HepG2 (cell line): ENCODE results near the gene NECTIN2. TPM values are rescaled to one million over a fixed set of nuclear protein-coding genes. Genes with fewer than 3 reads are reported as not detected.

Experiments used
- ISX ChIP-seq: sonication (generic); formaldehyde crosslinking; conservative IDR thresholded peaks from 2 replicates; pipeline ENCODE4 v1.5.0; 2020; ENCODE audit warnings: missing genetic modification reagents
- KMT2B ChIP-seq: IDR thresholded peaks from 2 replicates; pipeline ENCODE4 v1.6.1; 2016; ENCODE audit warnings: missing genetic modification reagents, missing compliant biosample characterization
- MEIS1 ChIP-seq: sonication (generic); formaldehyde crosslinking; IDR thresholded peaks from 2 replicates; pipeline ENCODE4 v1.9.0; 2021; ENCODE audit warnings: mild to moderate bottlenecking, missing genetic modification reagents, moderate library complexity, borderline replicate concordance
- NFKBIZ ChIP-seq: IDR thresholded peaks from 2 replicates; pipeline ENCODE4 v1.6.1; 2018; ENCODE audit warnings: missing genetic modification reagents, missing compliant biosample characterization
- NR2C2 ChIP-seq: sonication (generic); formaldehyde crosslinking; IDR thresholded peaks from 2 replicates; pipeline ENCODE4 v1.4.0; 2020; ENCODE audit warnings: missing genetic modification reagents, mild to moderate bottlenecking, moderate library complexity, borderline replicate concordance
- RFX1 ChIP-seq: fragments of 450-650 bp; IDR thresholded peaks from 2 replicates; pipeline ENCODE4 v1.6.1; 2017
- SALL2 ChIP-seq: sonication (generic); formaldehyde crosslinking; IDR thresholded peaks from 2 replicates; pipeline ENCODE4 v1.8.1; 2023; ENCODE audit warnings: mild to moderate bottlenecking, missing genetic modification reagents, inconsistent platforms
- SUZ12 ChIP-seq: fragments of 150-350 bp; IDR thresholded peaks from 2 replicates; pipeline ENCODE4 v1.6.1; 2014; ENCODE audit warnings: low read depth, low read length
- ZFP36L2 ChIP-seq: sonication (generic); formaldehyde crosslinking; IDR thresholded peaks from 2 replicates; pipeline ENCODE4 v1.4.0; 2020; ENCODE audit warnings: missing genetic modification reagents
- ZNF124 ChIP-seq: sonication (generic); formaldehyde crosslinking; IDR thresholded peaks from 2 replicates; pipeline ENCODE4 v1.4.0; 2020; ENCODE audit warnings: missing genetic modification reagents
- ZNF160 ChIP-seq: sonication (generic); formaldehyde crosslinking; IDR thresholded peaks from 2 replicates; pipeline ENCODE4 v1.8.0; 2022; ENCODE audit warnings: mild to moderate bottlenecking, inconsistent platforms, missing genetic modification reagents
- ZNF18 ChIP-seq: sonication (generic); formaldehyde crosslinking; IDR thresholded peaks from 2 replicates; pipeline ENCODE4 v1.8.0; 2022; ENCODE audit warnings: mild to moderate bottlenecking, missing genetic modification reagents; ENCODE audit not compliant: insufficient replicate concordance
- ZNF230 ChIP-seq: sonication (generic); formaldehyde crosslinking; IDR thresholded peaks from 2 replicates; pipeline ENCODE4 v1.4.0; 2020; ENCODE audit warnings: mild to moderate bottlenecking, missing genetic modification reagents
- ZNF232 ChIP-seq: sonication (generic); formaldehyde crosslinking; IDR thresholded peaks from 2 replicates; pipeline ENCODE4 v1.4.0; 2020; ENCODE audit warnings: missing genetic modification reagents, borderline replicate concordance
- ZNF234 ChIP-seq: sonication (generic); formaldehyde crosslinking; conservative IDR thresholded peaks from 2 replicates; pipeline ENCODE4 v1.5.1; 2020; ENCODE audit warnings: mild to moderate bottlenecking, missing genetic modification reagents
- ZNF414 ChIP-seq: sonication (generic); formaldehyde crosslinking; IDR thresholded peaks from 2 replicates; pipeline ENCODE4 v1.5.0; 2020; ENCODE audit warnings: missing genetic modification reagents
- ZNF484 ChIP-seq: sonication (generic); formaldehyde crosslinking; IDR thresholded peaks from 2 replicates; pipeline ENCODE4 v1.5.1; 2020; ENCODE audit warnings: mild to moderate bottlenecking, low read depth, missing genetic modification reagents, borderline replicate concordance
- ZNF510 ChIP-seq: sonication (generic); formaldehyde crosslinking; IDR thresholded peaks from 2 replicates; pipeline ENCODE4 v1.4.0; 2020; ENCODE audit warnings: low read depth, mild to moderate bottlenecking, missing genetic modification reagents
- ZNF558 ChIP-seq: sonication (generic); formaldehyde crosslinking; IDR thresholded peaks from 2 replicates; pipeline ENCODE4 v1.9.0; 2022; ENCODE audit warnings: mild to moderate bottlenecking, missing genetic modification reagents, borderline replicate concordance
- ZNF572 ChIP-seq: sonication (generic); formaldehyde crosslinking; IDR thresholded peaks from 2 replicates; pipeline ENCODE4 v1.5.1; 2020; ENCODE audit warnings: mild to moderate bottlenecking, missing genetic modification reagents
- ZNF607 ChIP-seq: sonication (generic); formaldehyde crosslinking; IDR thresholded peaks from 2 replicates; pipeline ENCODE4 v1.5.1; 2020; ENCODE audit warnings: missing genetic modification reagents, mild to moderate bottlenecking, borderline replicate concordance
- ZNF775 ChIP-seq: sonication (generic); formaldehyde crosslinking; IDR thresholded peaks from 2 replicates; pipeline ENCODE4 v1.4.0; 2020; ENCODE audit warnings: missing genetic modification reagents, mild to moderate bottlenecking, moderate library complexity, borderline replicate concordance
- ZSCAN30 ChIP-seq: sonication (generic); formaldehyde crosslinking; IDR thresholded peaks from 2 replicates; pipeline ENCODE4 v1.5.0; 2020; ENCODE audit warnings: mild to moderate bottlenecking, missing genetic modification reagents
- polyA plus RNA-seq, 8 experiments: library from polyadenylated mRNA; depleted of rRNA in 3 of 8; stranded (reverse) in 7 of 8; unstranded in 1 of 8; fragments of >200 nt; fragmentation: Illumina TruSeq in 4 of 8; extraction: Trizol in 4 of 8; gene quantifications; 2 replicates each; pipeline versions ENCODE4 v1.2.1 to v1.2.3, GENCODE V29; 2011 to 2016; ENCODE audit warnings: low read depth in 4 of 8, missing spikeins in 1 of 8, mixed read lengths in 1 of 8; ENCODE audit not compliant: insufficient read depth in 1 of 8
- total RNA-seq, 5 experiments: library from RNA; depleted of rRNA; stranded (reverse); fragments of >200 nt; fragmentation: Illumina TruSeq; extraction: Trizol; gene quantifications; 2 replicates each; pipeline ENCODE4 v1.2.3, GENCODE V29; 2016; ENCODE audit warnings: low read depth in 1 of 5
- TF ChIP-seq, protein P1 (sequence below): fragments of 450-650 bp; IDR thresholded peaks from 2 replicates; pipeline ENCODE4 v1.6.1; 2016
- TF ChIP-seq, protein P2 (sequence below): sonication (generic); formaldehyde crosslinking; IDR thresholded peaks from 2 replicates; pipeline ENCODE4 v1.5.0; 2020; ENCODE audit warnings: mild to moderate bottlenecking, missing genetic modification reagents, borderline replicate concordance

Gene NECTIN2
- total and polyA plus RNA-seq, 2 of the 13 experiments (the other 11 are each of a cell fraction or from before 2014, with no cell fraction given), result 75.4 to 114 TPM

DNA sequence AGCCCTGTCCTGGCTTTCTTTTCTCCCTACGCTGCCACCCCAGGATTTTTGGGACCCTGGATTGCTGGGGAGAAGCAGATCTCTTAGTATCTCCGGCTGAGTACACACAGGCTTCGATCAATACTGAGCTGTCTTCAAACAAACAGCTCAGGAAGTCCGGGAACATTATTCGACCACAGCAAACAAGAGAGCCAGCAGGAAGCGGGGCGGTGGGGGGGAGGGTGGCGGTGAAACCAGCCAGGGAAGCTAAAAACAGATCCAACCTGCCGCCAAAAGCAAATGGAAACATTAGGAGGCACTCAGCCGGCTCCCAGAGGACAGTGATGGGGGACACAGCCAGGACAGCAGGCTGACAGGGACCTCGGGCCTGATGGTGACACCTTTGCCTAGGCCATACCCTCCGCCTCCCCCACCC, 49.4 kb upstream of the NECTIN2 start (continued):
- no peak for TF ChIP-seq ZNF414 (CRISPR knock-in tag)
- no peak for TF ChIP-seq KMT2B (CRISPR knock-in tag)
- no peak for TF ChIP-seq ZNF232 (CRISPR knock-in tag)
- TF ChIP-seq ZNF558 (CRISPR knock-in tag), result no peak
- no peak; the same call in 1 of the 2 replicates for TF ChIP-seq ZNF230
- no peak for TF ChIP-seq ZNF510 (CRISPR knock-in tag)
- TF ChIP-seq ZNF484 (CRISPR knock-in tag), result no peak
- no peak for TF ChIP-seq ZNF18 (CRISPR knock-in tag)
- TF ChIP-seq ZNF234 (CRISPR knock-in tag), result no peak
- no peak for TF ChIP-seq NR2C2 (CRISPR knock-in tag)
- TF ChIP-seq ZNF572, result no peak
- TF ChIP-seq NFKBIZ, result no peak
- TF ChIP-seq SALL2 (CRISPR knock-in tag), result no peak
- no peak for TF ChIP-seq ZFP36L2 (CRISPR knock-in tag)
- no peak for TF ChIP-seq MEIS1 (CRISPR knock-in tag)
- TF ChIP-seq ZNF607 (CRISPR knock-in tag), result no peak
- 0 out of 2 replicates have a peak, but pooled peaks have one; percentile 10 for TF ChIP-seq ZSCAN30 (CRISPR knock-in tag)
- TF ChIP-seq ZNF160, result no peak
- no peak for TF ChIP-seq ZNF775 (CRISPR knock-in tag)
- TF ChIP-seq, protein P1, sequence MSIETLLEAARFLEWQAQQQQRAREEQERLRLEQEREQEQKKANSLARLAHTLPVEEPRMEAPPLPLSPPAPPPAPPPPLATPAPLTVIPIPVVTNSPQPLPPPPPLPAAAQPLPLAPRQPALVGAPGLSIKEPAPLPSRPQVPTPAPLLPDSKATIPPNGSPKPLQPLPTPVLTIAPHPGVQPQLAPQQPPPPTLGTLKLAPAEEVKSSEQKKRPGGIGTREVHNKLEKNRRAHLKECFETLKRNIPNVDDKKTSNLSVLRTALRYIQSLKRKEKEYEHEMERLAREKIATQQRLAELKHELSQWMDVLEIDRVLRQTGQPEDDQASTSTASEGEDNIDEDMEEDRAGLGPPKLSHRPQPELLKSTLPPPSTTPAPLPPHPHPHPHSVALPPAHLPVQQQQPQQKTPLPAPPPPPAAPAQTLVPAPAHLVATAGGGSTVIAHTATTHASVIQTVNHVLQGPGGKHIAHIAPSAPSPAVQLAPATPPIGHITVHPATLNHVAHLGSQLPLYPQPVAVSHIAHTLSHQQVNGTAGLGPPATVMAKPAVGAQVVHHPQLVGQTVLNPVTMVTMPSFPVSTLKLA, result no peak
- no peak for TF ChIP-seq RFX1
- TF ChIP-seq SUZ12, result no peak
- TF ChIP-seq, protein P2, sequence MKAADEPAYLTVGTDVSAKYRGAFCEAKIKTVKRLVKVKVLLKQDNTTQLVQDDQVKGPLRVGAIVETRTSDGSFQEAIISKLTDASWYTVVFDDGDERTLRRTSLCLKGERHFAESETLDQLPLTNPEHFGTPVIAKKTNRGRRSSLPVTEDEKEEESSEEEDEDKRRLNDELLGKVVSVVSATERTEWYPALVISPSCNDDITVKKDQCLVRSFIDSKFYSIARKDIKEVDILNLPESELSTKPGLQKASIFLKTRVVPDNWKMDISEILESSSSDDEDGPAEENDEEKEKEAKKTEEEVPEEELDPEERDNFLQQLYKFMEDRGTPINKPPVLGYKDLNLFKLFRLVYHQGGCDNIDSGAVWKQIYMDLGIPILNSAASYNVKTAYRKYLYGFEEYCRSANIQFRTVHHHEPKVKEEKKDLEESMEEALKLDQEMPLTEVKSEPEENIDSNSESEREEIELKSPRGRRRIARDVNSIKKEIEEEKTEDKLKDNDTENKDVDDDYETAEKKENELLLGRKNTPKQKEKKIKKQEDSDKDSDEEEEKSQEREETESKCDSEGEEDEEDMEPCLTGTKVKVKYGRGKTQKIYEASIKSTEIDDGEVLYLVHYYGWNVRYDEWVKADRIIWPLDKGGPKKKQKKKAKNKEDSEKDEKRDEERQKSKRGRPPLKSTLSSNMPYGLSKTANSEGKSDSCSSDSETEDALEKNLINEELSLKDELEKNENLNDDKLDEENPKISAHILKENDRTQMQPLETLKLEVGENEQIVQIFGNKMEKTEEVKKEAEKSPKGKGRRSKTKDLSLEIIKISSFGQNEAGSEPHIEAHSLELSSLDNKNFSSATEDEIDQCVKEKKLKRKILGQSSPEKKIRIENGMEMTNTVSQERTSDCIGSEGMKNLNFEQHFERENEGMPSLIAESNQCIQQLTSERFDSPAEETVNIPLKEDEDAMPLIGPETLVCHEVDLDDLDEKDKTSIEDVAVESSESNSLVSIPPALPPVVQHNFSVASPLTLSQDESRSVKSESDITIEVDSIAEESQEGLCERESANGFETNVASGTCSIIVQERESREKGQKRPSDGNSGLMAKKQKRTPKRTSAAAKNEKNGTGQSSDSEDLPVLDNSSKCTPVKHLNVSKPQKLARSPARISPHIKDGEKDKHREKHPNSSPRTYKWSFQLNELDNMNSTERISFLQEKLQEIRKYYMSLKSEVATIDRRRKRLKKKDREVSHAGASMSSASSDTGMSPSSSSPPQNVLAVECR (CRISPR knock-in tag), result peak; percentile 51; the same call in 1 of the 2 replicates
- peak; percentile 68; the same call in 1 of the 2 replicates for TF ChIP-seq ZNF124 (CRISPR knock-in tag)
- TF ChIP-seq ISX (CRISPR knock-in tag), result no peak
